ENCODE data around the gene PPDPF. TPM values are rescaled to one million over a fixed set of nuclear protein-coding genes. Genes with fewer than 3 reads are reported as not detected.

Gene PPDPF
- polyA plus RNA-seq, 10 donors, result 138 to 325 (median 206) TPM

Other genes starting within 250 kb of the PPDPF start
- 100 to 1,000 TPM in 1 of 10 donors, 10 to 100 TPM in 9; 46.5 to 107 (median 68.9) TPM for gene ARFGAP1, start 248.0 kb upstream of the PPDPF start, polyA plus RNA-seq (ENCODE audit: insufficient read length in 10 of 10)
- 10 to 100 TPM in 2 of 10 donors, 1 to 10 TPM in 8; 4.2 to 17.0 (median 8.0) TPM for gene COL20A1, start 227.6 kb upstream of the PPDPF start, polyA plus RNA-seq (ENCODE audit: insufficient read length in 10 of 10)
- 1 to 10 TPM in 3 of 10 donors, under 1 TPM in 7; 0.14 to 1.5 (median 0.61) TPM for gene CHRNA4, start 159.4 kb upstream of the PPDPF start, polyA plus RNA-seq (ENCODE audit: insufficient read length in 10 of 10)
- 1 to 10 TPM; 2.6 to 8.1 (median 4.3) TPM for gene KCNQ2, start 48.1 kb upstream of the PPDPF start, polyA plus RNA-seq (ENCODE audit: insufficient read length in 10 of 10)
- gene EEF1A2, start 21.7 kb upstream of the PPDPF start, polyA plus RNA-seq (ENCODE audit: insufficient read length in 10 of 10), result 100 to 1,000 TPM; 401 to 971 (median 772) TPM
- under 1 TPM; 0.15 to 0.50 (median 0.32) TPM for gene PTK6, start 16.6 kb downstream of the PPDPF start, polyA plus RNA-seq (ENCODE audit: insufficient read length in 10 of 10)
- under 1 TPM in 1 of 10 donors, not detected in 9; 0.23 TPM for gene SRMS, start 27.0 kb downstream of the PPDPF start, polyA plus RNA-seq (ENCODE audit: insufficient read length in 10 of 10)
- under 1 TPM in 7 of 10 donors, not detected in 3; 0.12 to 0.36 (median 0.24) TPM for gene FNDC11, start 33.4 kb downstream of the PPDPF start, polyA plus RNA-seq (ENCODE audit: insufficient read length in 10 of 10)
- gene HELZ2, start 53.5 kb downstream of the PPDPF start, polyA plus RNA-seq (ENCODE audit: insufficient read length in 10 of 10), result 10 to 100 TPM in 1 of 10 donors, 1 to 10 TPM in 9; 5.2 to 11.1 (median 6.8) TPM
- 1 to 10 TPM; 5.3 to 9.3 (median 7.3) TPM for gene GMEB2, start 106.3 kb downstream of the PPDPF start, polyA plus RNA-seq (ENCODE audit: insufficient read length in 10 of 10)
- 10 to 100 TPM in 9 of 10 donors, 1 to 10 TPM in 1; 8.8 to 37.1 (median 16.1) TPM for gene STMN3, start 132.7 kb downstream of the PPDPF start, polyA plus RNA-seq (ENCODE audit: insufficient read length in 10 of 10)
- 10 to 100 TPM in 7 of 10 donors, 1 to 10 TPM in 3; 6.0 to 17.7 (median 11.1) TPM for gene RTEL1, start 137.5 kb downstream of the PPDPF start, polyA plus RNA-seq (ENCODE audit: insufficient read length in 10 of 10)
- gene TNFRSF6B, start 175.9 kb downstream of the PPDPF start, polyA plus RNA-seq (ENCODE audit: insufficient read length in 10 of 10), result 1 to 10 TPM in 4 of 10 donors, under 1 TPM in 6; 0.22 to 3.0 (median 0.87) TPM
- 10 to 100 TPM; 20.1 to 28.2 (median 25.6) TPM for gene ARFRP1, start 187.2 kb downstream of the PPDPF start, polyA plus RNA-seq (ENCODE audit: insufficient read length in 10 of 10)
- gene ZGPAT, start 187.3 kb downstream of the PPDPF start, polyA plus RNA-seq (ENCODE audit: insufficient read length in 10 of 10), result 10 to 100 TPM; 10.5 to 15.1 (median 12.9) TPM
- 1 to 10 TPM; 1.9 to 9.7 (median 4.5) TPM for gene LIME1, start 215.9 kb downstream of the PPDPF start, polyA plus RNA-seq (ENCODE audit: insufficient read length in 10 of 10)
- 100 to 1,000 TPM in 9 of 10 donors, 10 to 100 TPM in 1; 88.5 to 165 (median 112) TPM for gene SLC2A4RG, start 219.0 kb downstream of the PPDPF start, polyA plus RNA-seq (ENCODE audit: insufficient read length in 10 of 10)

All from muscle of back (tissue), 10 donors.